NCI-H1105 treated with DMSO at 0.1 percent for 48 hours (cell line): Measurements from ENCODE around the gene CAMTA2.

Source experiments
- DNase-seq: peaks from one replicate; lab custom pipeline; 2025; lab: John Stamatoyannopoulos, UW

Gene CAMTA2

GRCh38 chr17:4999430-5000093 lies 12.1 kb upstream of the CAMTA2 start:
- no peak for DNase-seq

- DNase-seq = no peak
Observed at GRCh38 chr17:4998732-4999429, 11.4 kb upstream of the CAMTA2 start.

GRCh38 chr17:4998027-4998731 lies 10.7 kb upstream of the CAMTA2 start:
- DNase-seq = no peak

- peak; percentile 86 for DNase-seq
Observed at GRCh38 chr17:4997302-4998026, 10.0 kb upstream of the CAMTA2 start, which contains the start of the genes INCA1 and KIF1C. Gene INCA1 (minus strand): TSS chr17:4997522. CDS start chr17:4994437, 3,085 bp downstream. Gene KIF1C (plus strand): TSS chr17:4997950. CDS start chr17:5000247, 2,297 bp downstream.

GRCh38 chr17:4994081-4994595 lies 6.7 kb upstream of the CAMTA2 start:
- DNase-seq = no peak

- no peak for DNase-seq
Observed at GRCh38 chr17:4987767-4988567, 492 bp upstream of the CAMTA2 start.

GRCh38 chr17:4986403-4986802 lies 1.1 kb downstream of the CAMTA2 start:
- DNase-seq = no peak

GRCh38 chr17:4982305-4982704 lies 5.2 kb downstream of the CAMTA2 start:
- no peak for DNase-seq

- peak; percentile 29 for DNase-seq
Observed at GRCh38 chr17:4980644-4981216, 6.7 kb downstream of the CAMTA2 start.

GRCh38 chr17:4978726-4979125 lies 8.7 kb downstream of the CAMTA2 start:
- DNase-seq = no peak

- DNase-seq = no peak
Observed at GRCh38 chr17:4974115-4974670, 13.3 kb downstream of the CAMTA2 start.

- no peak for DNase-seq
Observed at GRCh38 chr17:4973256-4974114, 14.0 kb downstream of the CAMTA2 start.

- no peak for DNase-seq
Observed at GRCh38 chr17:4972752-4973151, 14.7 kb downstream of the CAMTA2 start.

- DNase-seq = no peak
Observed at GRCh38 chr17:4972322-4972721, 15.2 kb downstream of the CAMTA2 start.

GRCh38 chr17:4971826-4972225 lies 15.6 kb downstream of the CAMTA2 start:
- no peak for DNase-seq

GRCh38 chr17:4970273-4970672 lies 17.2 kb downstream of the CAMTA2 start:
- DNase-seq = no peak

GRCh38 chr17:4969551-4970173 lies 17.8 kb downstream of the CAMTA2 start:
- DNase-seq = no peak

- no peak for DNase-seq
Observed at GRCh38 chr17:4969047-4969550, 18.4 kb downstream of the CAMTA2 start.
